Activated CD4-positive, alpha-beta T cell treated with anti-CD3 and anti-CD28 coated beads, Interleukin-2, amount 50 U/mL, for 1 hour (primary cell): ENCODE measurements around the gene COMMD10.
"Not testable (repeated sequence)": the region's sequence is repeated elsewhere in the genome, so short reads cannot be mapped to it uniquely, and the experiment has no call there.

Experiments used
- DNase-seq: peaks from one replicate; pipeline ENCODE4 v3.0.0-alpha.2; 2020

COMMD10 gene

DNA sequence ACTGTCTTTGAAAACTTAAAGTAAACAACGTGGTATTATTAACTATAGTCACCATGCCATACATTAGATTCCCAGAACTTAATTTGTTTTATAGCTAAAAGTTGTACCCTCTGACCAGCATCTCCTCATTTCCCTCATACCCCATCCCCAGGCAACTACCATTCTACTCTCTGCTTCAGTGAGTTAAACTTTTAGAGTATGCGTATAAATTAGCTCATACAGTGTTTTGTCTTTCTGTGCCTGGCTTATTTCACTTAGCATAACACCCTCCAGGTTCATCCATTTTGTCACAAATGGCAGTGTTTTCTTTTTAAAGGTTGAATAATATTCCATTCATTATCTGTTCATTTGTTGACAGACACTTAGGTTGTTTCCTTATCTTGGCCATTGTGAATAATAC, 14.2 kb downstream of the COMMD10 start:
- no peak for DNase-seq

DNA sequence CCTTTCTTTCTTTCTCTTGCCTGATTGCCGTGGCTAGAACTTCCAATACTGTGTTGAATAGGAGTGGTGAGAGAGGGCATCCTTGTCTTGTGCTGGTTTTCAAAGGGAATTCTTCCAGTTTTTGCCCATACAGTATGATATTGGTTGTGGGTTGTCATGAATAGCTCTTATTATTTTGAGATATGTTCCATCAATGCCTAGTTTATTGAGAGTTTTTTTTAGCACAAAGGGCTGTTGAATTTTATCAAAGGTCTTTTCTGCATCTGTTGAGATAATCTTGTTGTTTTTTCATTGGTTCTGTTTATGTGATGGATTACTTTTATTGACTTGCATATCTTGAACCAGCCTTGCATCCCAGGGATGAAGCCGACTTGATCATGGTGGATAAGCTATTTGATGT, 20.1 kb downstream of the COMMD10 start:
- not testable (repeated sequence) for DNase-seq

DNA sequence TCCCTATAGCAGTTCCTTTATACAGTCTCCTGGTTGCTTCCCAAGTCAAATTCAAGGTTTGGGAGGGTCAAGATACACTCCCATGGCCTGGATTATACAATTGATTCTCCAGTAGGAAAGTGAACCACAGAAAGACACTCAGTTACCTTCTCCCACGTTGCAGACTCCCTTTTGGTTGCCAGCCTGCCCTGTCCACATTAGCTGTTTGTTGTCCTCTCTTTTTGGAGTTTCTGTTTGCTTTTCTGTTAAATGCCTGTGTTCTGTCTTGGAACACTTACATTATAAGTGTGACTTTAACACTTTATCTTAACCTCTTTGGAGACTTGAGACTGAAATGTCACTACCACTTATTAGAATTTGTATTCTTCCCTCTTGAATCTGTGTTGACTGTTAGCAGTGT, 30.3 kb downstream of the COMMD10 start:
- no peak for DNase-seq

GRCh38 chr5:116130471-116130870, 45.6 kb downstream of the COMMD10 start:
- DNase-seq: no peak

- no peak for DNase-seq
Measured at GRCh38 chr5:116130976-116131375, 46.2 kb downstream of the COMMD10 start.

- no peak for DNase-seq
Measured at GRCh38 chr5:116133281-116133680, 48.5 kb downstream of the COMMD10 start.

GRCh38 chr5:116135344-116135743, 50.5 kb downstream of the COMMD10 start:
- DNase-seq: no peak

- no peak for DNase-seq
Measured at GRCh38 chr5:116137544-116138378, 52.9 kb downstream of the COMMD10 start.

GRCh38 chr5:116142495-116142894, 57.7 kb downstream of the COMMD10 start:
- DNase-seq: no peak

DNA sequence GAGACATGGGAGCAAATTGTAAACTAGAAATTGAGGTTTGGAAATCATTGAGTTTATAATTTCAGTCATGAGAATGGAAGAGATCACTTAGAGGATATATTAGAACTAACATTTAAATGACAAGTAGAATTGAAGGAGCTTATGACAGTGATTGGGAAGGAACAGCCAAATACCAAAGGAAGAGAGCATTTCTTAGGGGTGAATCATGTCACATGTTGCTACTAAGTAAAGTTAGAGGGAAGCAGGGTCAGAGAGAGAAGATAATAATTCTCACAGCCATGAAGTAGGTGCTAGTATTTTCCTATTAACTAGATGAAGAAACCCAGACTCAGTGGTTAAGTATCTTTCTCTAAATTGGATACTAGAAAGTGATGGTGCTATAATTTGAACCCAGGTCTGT, 59.3 kb downstream of the COMMD10 start:
- no peak for DNase-seq

GRCh38 chr5:116144991-116145390, 60.2 kb downstream of the COMMD10 start:
- no peak for DNase-seq

DNA sequence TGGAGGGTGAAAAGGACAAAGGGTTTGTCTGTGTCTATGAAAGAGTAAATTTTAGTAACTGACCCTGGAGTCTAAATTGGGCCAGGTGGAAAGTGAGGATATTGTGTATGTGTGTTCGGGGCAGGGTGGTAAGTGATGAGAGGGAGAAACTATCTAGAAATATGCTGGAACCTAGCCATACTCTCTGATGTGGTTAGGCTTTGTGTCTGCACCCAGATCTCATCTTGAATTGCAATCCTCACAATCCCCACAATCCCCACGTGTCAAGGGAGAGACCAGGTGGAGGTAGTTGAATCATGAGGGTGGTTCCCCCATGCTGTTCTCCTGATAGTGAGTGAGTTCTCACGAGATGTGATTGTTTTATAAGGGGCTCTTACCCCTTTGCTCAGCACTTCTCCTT, 60.6 kb downstream of the COMMD10 start:
- DNase-seq: no peak

- no peak for DNase-seq
Measured at GRCh38 chr5:116152169-116152568, 67.3 kb downstream of the COMMD10 start.

- no peak for DNase-seq
Measured at GRCh38 chr5:116153687-116154174, 68.9 kb downstream of the COMMD10 start.

GRCh38 chr5:116154252-116154651, 69.4 kb downstream of the COMMD10 start:
- no peak for DNase-seq

DNA sequence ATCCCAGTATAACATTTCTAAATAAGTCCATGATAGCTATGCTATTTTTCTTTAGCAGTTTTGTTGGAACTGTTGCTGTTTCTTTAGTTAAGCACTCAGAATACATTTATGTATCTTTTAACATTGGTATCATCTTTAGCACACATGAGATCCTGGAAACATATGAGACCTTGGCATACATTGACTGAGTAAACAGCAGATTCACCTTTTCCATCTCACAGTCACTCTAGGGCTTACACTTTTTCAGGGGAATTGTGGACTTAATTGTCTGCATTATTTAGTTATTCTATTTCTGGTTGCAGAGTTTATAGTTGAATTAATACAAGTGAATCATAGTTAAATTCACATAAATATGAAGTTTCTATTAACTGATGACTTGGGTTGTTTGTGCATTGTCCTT, 70.1 kb downstream of the COMMD10 start:
- no peak for DNase-seq

- DNase-seq: no peak
Measured at GRCh38 chr5:116157902-116158301, 73.1 kb downstream of the COMMD10 start.

DNA sequence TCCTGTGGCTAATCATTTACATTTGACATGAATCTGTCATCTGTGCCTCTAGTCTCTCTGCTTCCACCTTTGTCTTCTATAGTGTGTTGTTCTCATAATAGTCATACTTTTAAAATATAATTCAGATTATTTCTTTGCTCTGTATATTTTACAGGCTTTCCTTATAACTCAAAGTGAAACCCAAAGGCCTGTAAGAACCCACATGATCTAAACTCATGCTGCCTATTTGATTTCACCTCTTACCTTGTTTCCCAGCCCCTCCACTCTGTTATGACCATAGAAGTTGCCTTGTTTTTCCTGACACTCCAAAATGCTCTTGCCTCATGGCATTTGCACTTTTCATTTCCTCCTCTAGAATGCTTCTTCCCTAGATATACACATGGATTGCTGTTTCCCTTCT, 74.2 kb downstream of the COMMD10 start:
- DNase-seq: no peak

GRCh38 chr5:116174111-116174510, 89.3 kb downstream of the COMMD10 start:
- DNase-seq: no peak

GRCh38 chr5:116176121-116176520, 91.3 kb downstream of the COMMD10 start:
- DNase-seq: no peak

- no peak for DNase-seq
Measured at GRCh38 chr5:116178925-116179324, 94.1 kb downstream of the COMMD10 start.

- no peak for DNase-seq
Measured at GRCh38 chr5:116209166-116209565, 124.3 kb downstream of the COMMD10 start.

GRCh38 chr5:116212225-116212624, 127.4 kb downstream of the COMMD10 start:
- DNase-seq: no peak

GRCh38 chr5:116216246-116216645, 131.4 kb downstream of the COMMD10 start:
- no peak for DNase-seq
